Renal cortical epithelial cell (primary cell): ENCODE data around the gene BCAN. TPM values are rescaled to one million over a fixed set of nuclear protein-coding genes. Genes with fewer than 3 reads are reported as not detected.
"Not testable (repeated sequence)": the region's sequence is repeated elsewhere in the genome, so short reads cannot be mapped to it uniquely, and the experiment has no call there.

ENCODE experiments used
- DNase-seq: peaks from one replicate; pipeline ENCODE4 v3.0.0-alpha.2; 2011; ENCODE audit warnings: low read depth
- total RNA-seq: library from RNA; depleted of rRNA; stranded (reverse); fragments of >200 nt; gene quantifications from 2 replicates; pipeline ENCODE4 v1.2.3, GENCODE V29; 2014

Gene BCAN, protein sequence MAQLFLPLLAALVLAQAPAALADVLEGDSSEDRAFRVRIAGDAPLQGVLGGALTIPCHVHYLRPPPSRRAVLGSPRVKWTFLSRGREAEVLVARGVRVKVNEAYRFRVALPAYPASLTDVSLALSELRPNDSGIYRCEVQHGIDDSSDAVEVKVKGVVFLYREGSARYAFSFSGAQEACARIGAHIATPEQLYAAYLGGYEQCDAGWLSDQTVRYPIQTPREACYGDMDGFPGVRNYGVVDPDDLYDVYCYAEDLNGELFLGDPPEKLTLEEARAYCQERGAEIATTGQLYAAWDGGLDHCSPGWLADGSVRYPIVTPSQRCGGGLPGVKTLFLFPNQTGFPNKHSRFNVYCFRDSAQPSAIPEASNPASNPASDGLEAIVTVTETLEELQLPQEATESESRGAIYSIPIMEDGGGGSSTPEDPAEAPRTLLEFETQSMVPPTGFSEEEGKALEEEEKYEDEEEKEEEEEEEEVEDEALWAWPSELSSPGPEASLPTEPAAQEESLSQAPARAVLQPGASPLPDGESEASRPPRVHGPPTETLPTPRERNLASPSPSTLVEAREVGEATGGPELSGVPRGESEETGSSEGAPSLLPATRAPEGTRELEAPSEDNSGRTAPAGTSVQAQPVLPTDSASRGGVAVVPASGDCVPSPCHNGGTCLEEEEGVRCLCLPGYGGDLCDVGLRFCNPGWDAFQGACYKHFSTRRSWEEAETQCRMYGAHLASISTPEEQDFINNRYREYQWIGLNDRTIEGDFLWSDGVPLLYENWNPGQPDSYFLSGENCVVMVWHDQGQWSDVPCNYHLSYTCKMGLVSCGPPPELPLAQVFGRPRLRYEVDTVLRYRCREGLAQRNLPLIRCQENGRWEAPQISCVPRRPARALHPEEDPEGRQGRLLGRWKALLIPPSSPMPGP
- 3.7 TPM in 1 of 2 replicates, not detected in the other for total RNA-seq

DNA sequence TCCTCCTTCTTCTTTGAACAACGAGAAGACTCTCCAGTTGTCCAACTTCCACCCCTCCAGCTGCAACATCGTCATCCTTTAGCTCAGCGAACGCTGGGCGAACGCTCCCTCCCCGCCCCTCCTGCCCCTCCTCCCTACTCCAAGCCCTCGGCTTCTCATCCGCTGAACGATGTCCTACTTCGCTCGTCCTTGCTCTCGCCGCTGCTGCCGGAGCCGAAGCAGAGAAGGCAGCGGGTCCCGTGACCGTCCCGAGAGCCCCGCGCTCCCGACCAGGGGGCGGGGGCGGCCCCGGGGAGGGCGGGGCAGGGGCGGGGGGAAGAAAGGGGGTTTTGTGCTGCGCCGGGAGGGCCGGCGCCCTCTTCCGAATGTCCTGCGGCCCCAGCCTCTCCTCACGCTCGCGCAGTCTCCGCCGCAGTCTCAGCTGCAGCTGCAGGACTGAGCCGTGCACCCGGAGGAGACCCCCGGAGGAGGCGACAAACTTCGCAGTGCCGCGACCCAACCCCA, at the start of gene BCAN:
Gene BCAN (plus strand): TSS at position 357 of the 504 bp plus-strand sequence. CDS start 3,938 bp downstream, outside the sequence.
- no peak for DNase-seq

DNA sequence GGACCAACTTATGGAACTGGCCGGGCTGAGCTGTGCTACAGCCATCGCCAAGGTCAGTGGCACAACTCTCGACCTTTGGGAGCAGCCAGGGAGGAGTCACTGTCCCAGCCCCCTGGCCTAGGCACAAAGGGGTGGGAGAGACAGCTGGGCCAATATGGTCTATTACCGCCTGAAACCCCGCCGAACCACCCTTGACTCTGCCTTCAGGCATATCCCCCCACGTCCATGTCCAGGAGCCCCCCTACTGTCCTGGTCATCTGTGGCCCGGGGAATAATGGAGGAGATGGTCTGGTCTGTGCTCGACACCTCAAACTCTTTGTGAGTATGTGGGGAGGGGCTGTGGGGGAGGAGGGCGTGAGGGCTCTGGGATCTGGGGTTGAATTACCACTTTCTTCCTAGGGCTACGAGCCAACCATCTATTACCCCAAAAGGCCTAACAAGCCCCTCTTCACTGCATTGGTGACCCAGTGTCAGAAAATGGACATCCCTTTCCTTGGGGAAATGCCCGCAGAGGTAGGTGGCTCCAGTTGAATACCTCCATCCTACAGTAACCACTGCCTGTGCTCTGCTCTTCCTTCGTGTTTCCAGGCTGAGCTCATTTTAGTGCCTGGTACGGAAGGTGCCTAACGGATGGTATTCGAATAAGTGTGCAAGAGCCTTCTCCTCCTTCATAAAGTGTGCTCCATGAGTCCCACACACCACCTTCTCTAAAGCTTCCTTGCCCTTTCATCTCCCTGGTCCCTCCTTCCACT, 49.6 kb upstream of the BCAN start:
- no peak for DNase-seq

DNA sequence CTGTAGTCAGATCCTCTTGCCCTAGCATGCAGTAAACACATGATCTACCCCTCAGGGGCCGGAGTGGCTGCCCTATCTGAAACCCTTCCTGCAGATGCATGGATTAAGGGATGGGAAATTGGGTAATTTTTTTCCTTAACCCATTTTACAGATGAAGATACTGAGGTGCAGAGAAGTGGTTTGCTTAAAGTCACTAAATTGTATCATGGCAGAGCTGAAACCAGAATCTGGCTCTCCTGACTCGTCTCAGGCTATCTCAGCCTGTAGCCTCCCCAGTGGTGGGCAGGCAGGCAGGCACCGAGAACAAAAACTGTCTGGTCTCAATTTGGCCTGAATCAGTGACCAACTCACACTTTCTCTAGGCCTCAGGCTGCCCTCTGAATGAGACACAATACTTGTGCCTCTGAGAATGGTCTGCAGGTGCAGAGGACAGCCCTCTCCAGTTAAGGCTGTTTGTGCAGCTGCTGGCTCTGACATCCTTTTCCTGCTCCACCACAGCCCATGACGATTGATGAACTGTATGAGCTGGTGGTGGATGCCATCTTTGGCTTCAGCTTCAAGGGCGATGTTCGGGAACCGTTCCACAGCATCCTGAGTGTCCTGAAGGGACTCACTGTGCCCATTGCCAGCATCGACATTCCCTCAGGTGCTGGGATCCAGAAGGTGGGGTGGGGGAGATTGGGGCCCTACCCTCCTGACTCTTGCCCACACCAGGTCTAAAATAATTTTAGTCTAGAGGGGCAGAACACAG, 48.8 kb upstream of the BCAN start:
- no peak for DNase-seq

DNA sequence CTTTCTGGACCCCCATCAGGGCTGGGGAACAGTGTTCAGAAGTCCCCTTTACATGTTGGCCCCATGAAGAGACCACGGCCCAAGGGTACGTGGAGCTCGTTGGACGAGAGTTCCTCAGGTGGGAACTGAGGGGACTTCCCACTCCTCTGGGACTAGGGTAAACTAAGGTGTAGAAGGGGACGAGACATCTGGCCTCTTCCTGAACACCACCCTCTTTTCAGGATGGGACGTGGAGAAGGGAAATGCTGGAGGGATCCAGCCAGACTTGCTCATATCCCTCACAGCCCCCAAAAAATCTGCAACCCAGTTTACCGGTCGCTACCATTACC, 48.3 kb upstream of the BCAN start:
- DNase-seq, result no peak

DNA sequence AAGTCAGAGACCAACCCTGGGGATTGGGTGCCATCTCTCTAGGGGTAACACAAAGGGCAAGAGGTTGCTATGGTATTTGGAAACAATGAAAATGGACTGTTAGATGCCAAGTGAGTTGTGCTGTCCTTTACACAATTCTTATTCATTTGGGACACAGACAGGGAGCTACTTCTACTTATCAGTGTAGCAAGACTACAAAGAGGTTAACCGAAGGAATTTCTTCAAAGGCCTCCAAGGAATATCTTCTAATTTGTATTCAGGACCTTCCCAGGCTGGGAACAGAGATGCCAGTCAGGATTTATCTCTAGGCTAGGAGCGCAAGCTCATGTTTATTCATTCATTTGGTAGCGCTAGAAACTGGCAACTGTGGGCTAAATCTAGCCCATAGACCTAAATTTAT, 47.7 kb upstream of the BCAN start:
- no peak for DNase-seq

DNA sequence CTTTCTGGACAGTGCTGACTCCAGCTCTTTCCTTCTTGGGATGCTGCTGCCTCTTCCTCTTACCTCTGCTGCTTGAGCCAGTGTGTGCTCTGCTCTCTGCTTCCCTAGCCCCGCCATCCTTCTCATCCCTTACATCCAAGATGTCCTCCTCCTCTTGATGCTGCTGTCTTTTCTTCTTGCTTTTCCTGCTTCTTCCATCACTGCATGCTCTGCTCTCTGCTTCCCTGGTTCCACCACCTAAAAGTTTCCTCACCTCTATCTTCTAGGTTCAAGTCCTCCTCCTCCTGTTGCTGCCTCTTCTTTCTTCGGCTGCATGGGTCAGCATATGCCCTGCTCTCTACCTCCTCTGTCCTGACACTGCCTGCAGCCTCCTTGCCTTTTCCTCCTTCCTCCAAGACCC, 46.9 kb upstream of the BCAN start:
- no peak for DNase-seq

DNA sequence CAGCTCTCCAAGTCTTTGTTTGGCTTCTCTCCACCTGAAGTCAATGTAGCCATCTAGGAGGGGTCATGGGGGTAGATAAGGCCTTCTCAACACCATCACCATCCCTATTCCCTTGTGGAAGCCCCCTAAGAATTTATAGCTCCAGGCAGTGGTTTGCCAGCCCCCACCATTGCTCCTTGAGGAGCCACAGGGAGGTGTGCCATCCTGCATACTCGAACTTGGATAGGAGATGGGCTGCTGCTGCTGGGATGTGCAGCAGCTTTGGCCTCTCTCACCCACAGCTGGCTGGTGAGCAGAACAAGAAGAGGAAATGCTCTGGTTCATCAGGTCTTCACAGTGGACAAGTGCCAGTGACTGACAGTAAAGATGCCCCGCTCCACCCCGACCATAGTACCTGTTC, 45.5 kb upstream of the BCAN start:
- no peak for DNase-seq

DNA sequence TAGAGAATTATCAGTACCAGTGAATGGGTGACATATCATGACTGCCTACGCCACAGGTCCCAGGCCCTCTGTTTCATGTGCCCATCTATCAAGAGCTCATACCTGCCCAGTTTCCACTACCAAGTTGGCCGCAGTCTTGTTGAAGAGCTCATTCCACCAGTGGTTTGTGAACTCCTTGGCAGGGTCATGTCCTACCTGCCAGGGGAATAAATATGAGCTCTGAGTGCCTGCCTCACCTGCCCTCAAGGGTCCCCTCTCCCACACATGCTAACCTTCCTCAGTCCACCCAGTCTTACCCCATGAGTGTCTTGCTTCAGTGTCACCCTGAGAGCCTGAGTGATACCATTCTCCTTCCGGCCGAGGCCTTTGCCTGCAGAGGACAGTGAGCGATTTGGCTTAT, 43.8 kb upstream of the BCAN start:
- DNase-seq, result no peak

DNA sequence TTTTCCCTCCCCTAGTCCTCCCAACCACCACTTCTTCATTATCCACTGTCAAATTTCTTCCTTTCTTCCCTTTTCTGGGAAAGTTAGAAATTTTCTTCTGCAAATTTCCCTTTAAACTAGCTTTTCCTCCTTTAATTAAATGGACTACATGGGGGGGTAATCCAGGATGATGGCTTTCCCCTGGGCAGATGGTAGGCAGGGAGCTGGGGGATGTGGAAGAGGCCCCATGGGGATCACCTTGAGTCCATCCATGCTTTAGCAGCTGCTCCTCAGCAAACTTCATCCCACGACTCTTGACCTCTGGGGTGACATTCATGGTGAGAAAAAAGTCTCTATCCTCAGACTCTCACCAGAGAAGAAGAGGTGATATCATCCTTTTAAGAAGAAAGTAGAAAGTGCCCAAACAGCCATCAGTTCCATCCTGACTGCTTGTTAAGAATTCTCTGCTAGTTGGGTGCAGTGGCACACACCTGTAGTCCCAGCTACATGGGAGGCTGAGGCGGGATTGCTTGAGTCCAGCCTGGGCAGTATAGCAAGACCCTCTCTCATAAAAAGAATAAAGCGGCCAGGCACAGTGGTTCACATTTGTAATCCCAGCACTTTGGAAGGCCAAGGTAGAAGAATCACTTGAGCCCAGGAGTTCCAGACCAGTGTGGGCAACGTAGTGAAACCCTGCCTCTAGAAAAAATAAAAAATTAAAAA, 43.0 kb upstream of the BCAN start:
- no peak for DNase-seq

DNA sequence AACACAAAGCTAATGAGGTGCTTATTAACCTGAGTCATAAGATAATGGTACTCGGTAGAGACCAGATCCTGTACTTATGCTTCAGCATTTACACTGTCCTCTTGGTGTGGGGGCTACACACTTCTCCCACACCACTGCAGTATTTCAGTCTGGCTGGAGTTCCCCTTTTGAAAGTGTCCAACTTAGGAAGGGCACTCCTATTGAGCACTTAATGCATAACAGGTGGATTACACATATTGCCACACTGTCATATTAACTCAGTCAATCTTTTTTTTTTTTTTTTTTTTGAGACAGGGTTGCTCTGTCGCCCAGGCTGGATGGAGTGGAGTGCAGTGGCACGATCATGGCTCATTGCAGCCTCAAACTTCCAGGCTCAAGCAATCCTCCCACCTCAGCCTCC, 42.1 kb upstream of the BCAN start:
- DNase-seq, result peak; percentile 51

DNA sequence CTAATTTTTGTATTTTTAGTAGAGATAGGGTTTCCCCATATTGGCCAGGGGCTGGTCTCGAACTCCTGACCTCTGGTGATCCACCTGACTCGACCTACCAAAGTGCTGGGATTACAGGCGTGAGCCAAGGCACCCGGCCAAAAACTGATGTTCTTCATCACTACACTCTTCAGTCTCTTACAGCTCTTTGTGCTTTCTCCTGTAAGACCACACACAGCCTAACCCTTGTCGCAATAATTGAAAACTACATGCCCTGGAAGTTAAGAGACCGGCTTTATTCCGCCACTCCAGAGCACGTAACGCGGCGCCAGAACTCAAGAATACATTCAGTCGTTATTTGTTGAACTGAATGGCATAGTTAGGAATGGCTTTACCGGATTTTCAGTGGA, 41.2 kb upstream of the BCAN start:
- DNase-seq, result no peak

DNA sequence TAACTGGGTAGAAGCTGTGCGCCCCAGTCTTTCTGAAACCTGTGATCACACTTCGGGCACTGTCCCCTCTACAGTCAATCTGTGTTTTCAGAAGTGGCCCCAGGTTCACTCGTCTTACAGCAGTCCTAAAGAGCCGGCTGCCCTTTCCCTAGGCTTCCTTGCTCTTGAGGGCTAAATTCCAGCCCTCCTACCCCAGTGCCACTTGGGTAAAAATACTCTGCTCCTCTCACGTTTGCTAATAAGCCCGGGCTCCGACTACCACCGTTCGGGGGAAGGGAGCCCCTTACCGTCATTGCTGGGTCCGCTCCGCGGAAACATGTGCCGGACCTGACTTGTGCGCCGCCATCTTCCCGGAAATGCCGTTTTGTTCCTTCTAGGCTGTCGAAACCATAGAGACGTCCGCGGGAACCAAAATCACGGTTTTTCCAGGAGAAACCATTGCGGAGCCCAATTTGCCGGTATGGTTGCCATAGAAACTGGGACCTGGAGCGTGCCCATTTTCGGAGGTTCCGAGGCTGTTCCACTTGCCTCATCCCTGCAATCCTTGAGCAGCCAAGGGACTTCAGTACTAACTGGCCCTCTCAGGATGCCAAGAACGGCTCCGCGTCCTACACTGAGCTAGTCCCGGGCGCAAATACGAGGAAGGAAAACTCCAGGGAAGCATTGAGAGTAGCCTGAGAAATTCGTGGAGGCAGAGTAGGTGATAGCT, 40.6 kb upstream of the BCAN start, which contains the start of gene GPATCH4:
Gene GPATCH4 (minus strand): TSS at position 358 of the 709 bp plus-strand sequence.
- DNase-seq, result peak; percentile 78

DNA sequence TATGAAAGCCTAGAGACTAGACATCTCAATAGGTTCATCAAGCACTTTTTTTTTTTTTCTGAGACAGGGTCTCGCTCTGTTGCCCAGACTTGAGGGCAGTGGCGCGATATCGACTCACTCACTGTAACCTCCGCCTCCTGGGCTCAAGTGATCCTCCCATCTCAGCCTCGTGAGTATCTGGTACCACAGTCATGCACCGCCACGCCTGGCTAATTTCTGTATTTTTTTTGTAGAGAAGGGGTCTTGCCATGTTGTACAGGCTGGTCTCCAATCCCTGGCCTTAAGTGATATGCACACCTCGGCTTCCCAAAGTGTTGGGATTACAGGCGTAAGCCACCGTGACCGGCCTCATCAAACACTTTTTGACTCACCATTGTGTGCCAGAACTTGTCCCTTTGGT, 40.0 kb upstream of the BCAN start:
- DNase-seq, result no peak

DNA sequence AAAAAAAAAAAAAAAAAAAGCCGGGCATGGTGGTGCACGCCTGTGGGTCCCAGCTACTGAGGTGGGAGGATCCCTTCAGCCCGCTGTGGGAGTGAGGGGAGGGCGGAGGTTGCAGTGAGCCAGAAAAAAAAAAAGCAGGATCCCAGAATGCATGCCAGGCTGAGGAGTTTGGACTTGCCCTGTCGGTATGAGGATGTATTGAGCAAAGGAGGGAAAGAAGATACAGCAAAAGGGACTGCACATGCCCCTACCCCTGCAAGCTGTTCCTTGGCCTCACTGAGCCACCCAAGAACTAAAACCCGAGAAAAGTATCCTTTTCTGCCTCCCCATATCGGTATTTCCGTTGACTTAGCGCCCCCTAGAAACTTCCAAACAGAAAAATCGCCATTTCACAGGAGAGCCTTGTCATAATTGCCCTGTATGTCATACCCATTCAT, 39.3 kb upstream of the BCAN start:
- no peak for DNase-seq

DNA sequence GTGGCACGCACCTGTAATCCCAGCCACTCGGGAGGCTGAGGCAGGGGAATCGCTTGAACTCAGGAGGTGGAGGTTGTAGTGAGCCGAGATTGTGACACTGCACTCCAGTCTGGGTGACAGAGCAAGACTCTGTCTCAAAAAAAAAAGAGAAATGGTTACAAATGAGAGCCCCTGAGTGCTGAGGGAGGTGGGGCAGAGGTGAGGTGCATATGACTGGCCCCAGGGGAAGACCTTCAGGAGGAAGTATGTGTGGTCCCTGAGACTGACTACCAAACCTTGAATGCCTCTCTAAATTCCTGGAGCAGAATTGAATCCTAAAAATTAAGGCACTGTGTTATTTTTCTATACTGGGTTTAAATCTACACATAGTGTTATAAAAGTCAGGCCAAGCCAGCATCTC, 34.6 kb upstream of the BCAN start:
- DNase-seq, result not testable (repeated sequence)

DNA sequence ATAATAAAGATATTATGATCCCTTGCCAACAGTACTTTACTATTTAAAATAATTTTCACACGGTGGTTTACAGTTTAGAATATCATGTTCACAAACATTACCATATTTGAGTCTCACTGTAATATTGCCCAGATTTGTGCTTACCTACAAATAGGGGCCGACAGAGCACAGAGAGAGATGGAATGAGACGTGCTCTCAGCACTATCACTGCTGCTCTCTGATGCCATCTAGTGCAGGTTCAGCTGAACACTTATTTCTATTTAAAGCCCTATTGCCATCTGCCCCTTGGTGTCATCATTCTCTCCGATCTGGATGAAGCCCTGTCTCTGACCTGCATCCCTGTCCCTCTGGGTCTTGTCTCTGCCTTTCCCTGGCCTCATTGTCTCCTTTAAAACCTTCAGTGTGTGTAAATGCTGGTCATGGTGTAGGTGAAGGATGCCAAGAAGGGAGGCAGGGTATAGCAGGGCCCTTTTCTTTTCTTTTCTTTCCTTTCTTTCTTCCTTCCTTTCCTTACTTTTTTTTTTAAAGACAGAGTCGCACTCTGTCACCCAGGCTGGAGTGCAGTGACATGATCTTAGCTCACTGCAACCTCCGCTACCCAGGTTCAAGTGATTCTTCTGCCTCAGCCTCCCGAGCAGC, 33.8 kb upstream of the BCAN start:
- peak; percentile 71 for DNase-seq

DNA sequence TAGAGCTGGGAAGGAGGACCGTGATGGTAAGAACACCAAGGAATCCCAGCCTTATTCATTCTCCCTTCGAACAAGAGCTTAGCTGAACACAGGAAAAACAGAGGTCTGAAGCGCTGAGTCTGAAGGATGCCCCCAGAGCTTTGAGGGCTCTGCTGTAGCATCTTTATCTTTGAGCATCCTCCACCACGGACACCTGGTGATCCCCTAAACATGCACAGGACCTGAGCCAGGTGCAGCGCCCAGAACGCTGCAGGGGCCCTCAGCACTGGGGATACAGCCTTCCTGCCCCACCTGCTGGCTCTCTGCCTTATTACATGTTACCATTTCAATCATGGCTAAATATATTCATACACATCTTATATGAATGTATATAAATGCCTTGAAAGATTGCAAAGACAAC, 32.9 kb upstream of the BCAN start:
- no peak for DNase-seq

DNA sequence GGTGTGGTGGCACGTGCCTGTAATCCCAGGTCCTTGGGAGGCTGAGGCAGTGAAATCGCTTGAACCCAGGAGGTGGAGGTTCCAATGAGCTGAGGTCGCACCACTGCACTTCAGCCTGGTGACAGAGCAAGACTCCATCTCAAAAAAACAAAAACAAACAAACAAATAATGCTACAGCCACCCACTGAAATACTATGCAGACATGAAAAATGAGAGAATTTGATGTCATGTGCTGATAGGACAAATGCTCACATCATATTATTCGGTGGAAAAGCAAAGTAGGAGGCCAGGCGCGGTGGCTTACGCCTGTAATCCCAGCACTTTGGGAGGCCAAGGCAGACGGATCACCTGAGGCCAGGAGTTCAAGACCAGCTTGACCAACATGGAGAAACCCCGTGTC, 31.8 kb upstream of the BCAN start:
- not testable (repeated sequence) for DNase-seq

DNA sequence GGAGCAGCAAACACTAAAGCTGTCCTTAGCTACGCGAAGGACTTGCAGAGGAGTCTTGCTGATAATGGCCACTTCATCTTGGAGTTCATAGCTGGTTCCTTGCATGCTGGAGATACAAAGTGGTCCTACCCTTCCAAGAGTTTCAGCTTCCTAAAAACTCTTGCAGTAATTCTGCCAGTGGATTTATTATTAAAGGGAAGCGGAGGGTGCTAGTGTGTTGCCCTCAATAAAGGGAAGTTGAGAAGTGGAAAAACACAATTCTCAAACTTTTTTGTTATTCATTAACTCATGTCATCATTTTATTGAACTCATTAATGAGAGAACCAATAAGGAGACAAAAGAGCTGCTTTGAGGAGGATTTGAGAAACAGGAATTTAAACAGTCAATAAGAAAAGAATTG, 29.3 kb upstream of the BCAN start:
- DNase-seq, result no peak
